MM.1S (cell line): ENCODE results near the gene ROMO1.

ENCODE experiments used
- DNase-seq: peaks from one replicate; pipeline ENCODE4 v3.0.0-alpha.2; 2015
- H2AFZ ChIP-seq: fragments of 300-600 bp; sonication (generic); 2 replicates; pipeline ENCODE4 v1.6.0; 2016; ENCODE audit warnings: antibody characterized with exemption, low read length
- H3F3A ChIP-seq: fragments of 300-600 bp; sonication (generic); 2 replicates; pipeline ENCODE4 v1.6.1; 2016; ENCODE audit warnings: mild to moderate bottlenecking, antibody characterized with exemption, low read length, moderate library complexity, mixed read lengths; ENCODE audit not compliant: insufficient read depth
- H3K27ac ChIP-seq: fragments of 300-600 bp; sonication (generic); 2 replicates; pipeline ENCODE4 v1.5.1; 2016; ENCODE audit warnings: mild to moderate bottlenecking, low read length
- H3K27me3 ChIP-seq: fragments of 300-600 bp; sonication (generic); replicated peaks from 2 replicates; pipeline ENCODE4 v1.6.0; 2016; ENCODE audit warnings: low read length; ENCODE audit not compliant: insufficient read depth
- H3K36me3 ChIP-seq: fragments of 300-600 bp; sonication (generic); replicated peaks from 2 replicates; pipeline ENCODE4 v1.6.1; 2016; ENCODE audit warnings: mild to moderate bottlenecking, low read length, mixed read lengths; ENCODE audit not compliant: insufficient read depth
- H3K4me1 ChIP-seq: fragments of 300-600 bp; sonication (generic); 2 replicates; pipeline ENCODE4 v1.6.1; 2016; ENCODE audit warnings: low read length, mixed read lengths
- H3K4me2 ChIP-seq: fragments of 300-600 bp; sonication (generic); 2 replicates; pipeline ENCODE4 v1.6.0; 2016; ENCODE audit warnings: low read depth, low read length
- H3K4me3 ChIP-seq: fragments of 300-600 bp; sonication (generic); 2 replicates; pipeline ENCODE4 v1.5.1; 2016; ENCODE audit warnings: low read length, mixed read lengths
- H3K79me2 ChIP-seq: fragments of 300-600 bp; sonication (generic); 2 replicates; pipeline ENCODE4 v1.6.1; 2016; ENCODE audit warnings: mixed run types, low read length, mixed read lengths
- H3K9ac ChIP-seq: fragments of 300-600 bp; sonication (generic); 2 replicates; pipeline ENCODE4 v1.6.1; 2016; ENCODE audit warnings: low read length, mixed read lengths
- H3K9me2 ChIP-seq: fragments of 300-600 bp; sonication (generic); replicated peaks from 2 replicates; pipeline ENCODE4 v1.6.1; 2016; ENCODE audit warnings: mild to moderate bottlenecking, low read length, mixed read lengths; ENCODE audit not compliant: insufficient read depth
- H3K9me3 ChIP-seq: fragments of 300-600 bp; sonication (generic); replicated peaks from 2 replicates; pipeline ENCODE4 v1.6.1; 2016; ENCODE audit warnings: mild to moderate bottlenecking, low read length, mixed read lengths; ENCODE audit not compliant: insufficient read depth
- H4K20me1 ChIP-seq: fragments of 300-600 bp; sonication (generic); 2 replicates; pipeline ENCODE4 v1.6.1; 2016; ENCODE audit warnings: mild to moderate bottlenecking, low read length, moderate library complexity, mixed read lengths; ENCODE audit not compliant: insufficient read depth
- EZH2 ChIP-seq: fragments of 300-600 bp; sonication (generic); optimal IDR thresholded peaks from 2 replicates; pipeline ENCODE3; 2017; ENCODE audit warnings: low read depth, mild to moderate bottlenecking, antibody characterized with exemption, low read length, mixed read lengths
- EZH2phosphoT487 ChIP-seq: fragments of 300-600 bp; sonication (generic); IDR thresholded peaks from 2 replicates; pipeline ENCODE4 v1.6.1; 2018; ENCODE audit warnings: antibody characterized with exemption, low read length
- TF ChIP-seq, protein P1 (sequence below): fragments of 300-600 bp; sonication (generic); IDR thresholded peaks from 2 replicates; pipeline ENCODE4 v1.5.1; 2016; ENCODE audit warnings: antibody characterized with exemption, low read length, mixed read lengths

Gene ROMO1

GRCh38 chr20:35652641-35653429 lies 46.4 kb upstream of the ROMO1 start:
- no peak overlapping the region for H3K4me2 ChIP-seq
- H3K79me2 ChIP-seq = peaks cover 87% of the 10 kb centered on the region
- 0 out of 2 replicates have a peak, but pooled peaks cover 6% of the 10 kb centered on the region for H3F3A ChIP-seq
- no peaks in the 10 kb centered on the region for H3K4me1 ChIP-seq
- TF ChIP-seq EZH2phosphoT487 = no peak
- TF ChIP-seq, protein P1, sequence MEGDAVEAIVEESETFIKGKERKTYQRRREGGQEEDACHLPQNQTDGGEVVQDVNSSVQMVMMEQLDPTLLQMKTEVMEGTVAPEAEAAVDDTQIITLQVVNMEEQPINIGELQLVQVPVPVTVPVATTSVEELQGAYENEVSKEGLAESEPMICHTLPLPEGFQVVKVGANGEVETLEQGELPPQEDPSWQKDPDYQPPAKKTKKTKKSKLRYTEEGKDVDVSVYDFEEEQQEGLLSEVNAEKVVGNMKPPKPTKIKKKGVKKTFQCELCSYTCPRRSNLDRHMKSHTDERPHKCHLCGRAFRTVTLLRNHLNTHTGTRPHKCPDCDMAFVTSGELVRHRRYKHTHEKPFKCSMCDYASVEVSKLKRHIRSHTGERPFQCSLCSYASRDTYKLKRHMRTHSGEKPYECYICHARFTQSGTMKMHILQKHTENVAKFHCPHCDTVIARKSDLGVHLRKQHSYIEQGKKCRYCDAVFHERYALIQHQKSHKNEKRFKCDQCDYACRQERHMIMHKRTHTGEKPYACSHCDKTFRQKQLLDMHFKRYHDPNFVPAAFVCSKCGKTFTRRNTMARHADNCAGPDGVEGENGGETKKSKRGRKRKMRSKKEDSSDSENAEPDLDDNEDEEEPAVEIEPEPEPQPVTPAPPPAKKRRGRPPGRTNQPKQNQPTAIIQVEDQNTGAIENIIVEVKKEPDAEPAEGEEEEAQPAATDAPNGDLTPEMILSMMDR = no peak
- no peak for TF ChIP-seq EZH2
- H3K9ac ChIP-seq = no peak overlapping the region
- H3K9me3 ChIP-seq = no peaks in the 10 kb centered on the region
- H3K27ac ChIP-seq = no peak overlapping the region
- H3K4me3 ChIP-seq = no peak overlapping the region
- no peak for DNase-seq
- H3K9me2 ChIP-seq = no peaks in the 10 kb centered on the region
- no peak overlapping the region for H2AFZ ChIP-seq
- H3K27me3 ChIP-seq = no peaks in the 10 kb centered on the region
- H3K36me3 ChIP-seq = peaks cover 30% of the 10 kb centered on the region
- peaks cover 44% of the 10 kb centered on the region for H4K20me1 ChIP-seq

DNA sequence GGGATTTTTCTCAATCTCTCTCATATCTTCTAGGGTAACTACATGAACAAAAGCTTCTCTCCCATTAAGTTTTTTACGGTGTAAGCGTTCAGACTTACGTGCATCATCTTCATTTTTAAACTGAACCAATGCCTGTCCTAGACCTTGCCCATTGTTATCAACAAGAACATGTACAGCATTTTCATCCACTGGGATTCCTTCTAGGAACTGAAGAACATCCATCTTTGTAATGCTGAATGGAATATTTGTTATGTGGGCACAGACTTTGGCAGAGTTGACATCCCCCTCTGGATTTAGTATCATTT lies 45.8 kb upstream of the ROMO1 start:
- DNase-seq = no peak
- Histone ChIP-seq H2AFZ (no peak overlapping the region), H3F3A (0 out of 2 replicates have a peak, but pooled peaks cover 6% of the 10 kb centered on the region), H3K4me1 (no peaks in the 10 kb centered on the region), H3K79me2 (peaks cover 89% of the 10 kb centered on the region), H3K9ac (no peak overlapping the region), H3K9me3 (no peaks in the 10 kb centered on the region), H3K4me3 (no peak overlapping the region), H3K27ac (no peak overlapping the region), H4K20me1 (peaks cover 49% of the 10 kb centered on the region), H3K9me2 (no peaks in the 10 kb centered on the region), H3K4me2 (no peak overlapping the region), H3K36me3 (peaks cover 30% of the 10 kb centered on the region), H3K27me3 (no peaks in the 10 kb centered on the region)
- TF ChIP-seq EZH2 (no peak), EZH2phosphoT487 (no peak)

DNA sequence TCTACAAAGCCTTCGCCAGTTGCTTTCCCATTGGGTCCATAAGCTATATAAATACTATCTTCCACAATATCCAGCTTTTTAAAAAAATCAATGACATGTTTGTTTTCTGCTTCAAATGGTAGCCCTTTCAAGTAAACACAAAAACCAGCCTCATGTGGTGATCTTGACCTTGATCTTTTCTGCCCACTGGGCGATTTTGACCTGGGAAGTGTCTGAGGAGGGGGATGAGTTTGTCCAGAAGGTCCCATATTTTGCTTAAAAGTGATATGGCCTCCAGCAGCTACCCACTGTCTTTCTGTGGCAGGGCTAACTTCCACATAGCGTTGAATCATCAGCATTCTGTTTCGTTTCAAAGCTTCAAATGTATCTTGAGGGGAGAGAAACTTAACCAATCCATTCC lies 45.3 kb upstream of the ROMO1 start:
- Histone ChIP-seq H3K9me3 (no peaks in the 10 kb centered on the region), H3K4me1 (no peaks in the 10 kb centered on the region), H3K27me3 (no peaks in the 10 kb centered on the region), H2AFZ (no peak overlapping the region), H3K4me3 (no peak overlapping the region), H3K79me2 (peaks cover 93% of the 10 kb centered on the region), H3F3A (0 out of 2 replicates have a peak, but pooled peaks cover 6% of the 10 kb centered on the region), H3K9ac (no peak overlapping the region), H4K20me1 (peaks cover 54% of the 10 kb centered on the region), H3K4me2 (no peak overlapping the region), H3K9me2 (no peaks in the 10 kb centered on the region), H3K27ac (no peak overlapping the region), H3K36me3 (peaks cover 30% of the 10 kb centered on the region)
- no peak for DNase-seq
- TF ChIP-seq EZH2 (no peak), EZH2phosphoT487 (no peak)

- H3K79me2 ChIP-seq = peaks cover 94% of the 10 kb centered on the region
- H3K9me3 ChIP-seq = no peaks in the 10 kb centered on the region
- H3K4me1 ChIP-seq = no peaks in the 10 kb centered on the region
- DNase-seq = no peak
- no peak overlapping the region for H3K4me3 ChIP-seq
- H3K4me2 ChIP-seq = no peak overlapping the region
- no peaks in the 10 kb centered on the region for H3K27me3 ChIP-seq
- H3K9ac ChIP-seq = no peak overlapping the region
- H4K20me1 ChIP-seq = peaks cover 59% of the 10 kb centered on the region
- H3K27ac ChIP-seq = no peak overlapping the region
- TF ChIP-seq, protein P1 = no peak
- TF ChIP-seq EZH2phosphoT487 (no peak), EZH2 (no peak)
- 0 out of 2 replicates have a peak, but pooled peaks cover 6% of the 10 kb centered on the region for H3F3A ChIP-seq
- peaks cover 30% of the 10 kb centered on the region for H3K36me3 ChIP-seq
- H2AFZ ChIP-seq = no peak overlapping the region
- no peaks in the 10 kb centered on the region for H3K9me2 ChIP-seq
These were observed 44.8 kb upstream of the ROMO1 start for GRCh38 chr20:35654415-35654814.
